Spleen (tissue), 11 donors: ENCODE measurements around the gene PYROXD2. TPM values are rescaled to one million over a fixed set of nuclear protein-coding genes. Genes with fewer than 3 reads are reported as not detected.

Source experiments
- DNase-seq: peaks from one replicate; pipeline ENCODE4 v3.0.0-alpha.2; 2020
- H3K27ac ChIP-seq, 8 donors: fragments of 200-600 bp; sonication (generic) in 7 of 8; 1 replicate in 4 of 8; 2 replicates in 4 of 8; pipeline versions ENCODE4 v1.5.0 to v1.8.0; 2016 to 2021; ENCODE audit warnings: inconsistent platforms in 4 of 8, mild to moderate bottlenecking in 4 of 8, moderate library complexity in 1 of 8
- H3K27me3 ChIP-seq, 7 donors: fragments of 200-600 bp; sonication (generic) in 6 of 7; replicated peaks in 1 of 7; 1 replicate in 4 of 7; 2 replicates in 3 of 7; pipeline versions ENCODE4 v1.5.0 to v1.8.0; 2016 to 2021; ENCODE audit warnings: inconsistent platforms in 3 of 7, mild to moderate bottlenecking in 1 of 7
- H3K36me3 ChIP-seq, 6 donors: fragments of 200-600 bp; sonication (generic) in 5 of 6; 1 replicate in 4 of 6; 2 replicates in 2 of 6; pipeline versions ENCODE4 v1.5.0 to v1.8.0; 2016 to 2021; ENCODE audit warnings: inconsistent platforms in 2 of 6
- H3K4me1 ChIP-seq, 6 donors: fragments of 200-600 bp; sonication (generic) in 5 of 6; 1 replicate in 3 of 6; 2 replicates in 3 of 6; pipeline versions ENCODE4 v1.5.0 to v1.8.0; 2016 to 2021; ENCODE audit warnings: inconsistent platforms in 3 of 6
- H3K4me3 ChIP-seq, 8 donors: fragments of 200-600 bp; sonication (generic) in 7 of 8; 1 replicate in 4 of 8; 2 replicates in 4 of 8; pipeline versions ENCODE4 v1.5.0 to v1.8.0; 2016 to 2021; ENCODE audit warnings: inconsistent platforms in 4 of 8, mild to moderate bottlenecking in 4 of 8, moderate library complexity in 2 of 8
- H3K9me3 ChIP-seq, 8 donors: fragments of 200-600 bp; sonication (generic) in 7 of 8; 1 replicate in 4 of 8; 2 replicates in 4 of 8; pipeline versions ENCODE4 v1.5.0 to v1.8.0; 2016 to 2021; ENCODE audit warnings: inconsistent platforms in 4 of 8
- CTCF ChIP-seq, 11 experiments: fragments of 200-600 bp in 7 of 11; fragments of 450-650 bp in 4 of 11; sonication (generic) in 4 of 11; IDR thresholded peaks in 8 of 11; conservative IDR thresholded peaks in 3 of 11; 1 replicate in 7 of 11; 2 replicates in 4 of 11; pipeline versions ENCODE4 v1.4.0 to v1.8.0; 2016 to 2021; ENCODE audit warnings: antibody characterized with exemption in 11 of 11, inconsistent platforms in 4 of 11, mild to moderate bottlenecking in 1 of 11
- POLR2A ChIP-seq, 3 donors: fragments of 450-650 bp; IDR thresholded peaks; one replicate each; pipeline ENCODE4 v1.5.1; 2017; ENCODE audit warnings: antibody characterized with exemption in 3 of 3, mild to moderate bottlenecking in 1 of 3
- POLR2AphosphoS5 ChIP-seq, 3 donors: sonication (generic); formaldehyde crosslinking; IDR thresholded peaks; one replicate each; pipeline ENCODE4 v1.5.1; 2017; ENCODE audit warnings: antibody characterized with exemption in 3 of 3
- WGBS, 5 donors: extraction: QIAGEN DNeasy Blood & Tissue Kit in 3 of 5; methylation state at CpG; one replicate each; pipeline versions ENCODE4 v1.1.5 to v1.1.7; 2013 to 2018; 5-methylcytosine and 5-hydroxymethylcytosine counted together
- intact Hi-C: fragments of 100-400 bp; cut with DNase I; formaldehyde crosslinking; loops from one replicate; pipeline ENCODE4 v1.15.0; 2023; ENCODE audit warnings: low total_unique reads
- polyA plus RNA-seq, 3 donors: library from polyadenylated mRNA; stranded (reverse); fragments of 200-250 nt; gene quantifications; one replicate each; pipeline ENCODE4 v1.2.1, GENCODE V29; 2013
- total RNA-seq, 7 donors: library from RNA; depleted of rRNA in 3 of 7; stranded (reverse); fragments of >200 nt in 3 of 7; fragmentation: NEBNext Ultra II Directional in 4 of 7; extraction: Animal tissue kit (Norgen Biotek cat#: 25700) in 4 of 7; gene quantifications; one replicate each; pipeline versions ENCODE4 v1.1.0 to v1.2.1, GENCODE V29; 2016 to 2021
- donor health status: healthy with polysubstance abuse.
- donor health status: DM: no; HTN: no; CAD: no; lungs with moderate emphysema.
- donor health status: DM: no; HTN: no; CAD: no.
- donor health status: Bipolar disorder and iron deficiency.
- donor health status: healthy.
- donor health status: DM: no; HTN: no; CAD: no.
- donor health status: DM: yes; HTN: yes; CAD: no.

PYROXD2 gene
- total and polyA plus RNA-seq, 10 donors, result 4.7 to 26.0 (median 11.6) TPM

- DNase-seq, result no peak
- intact Hi-C loops, result no loop called here
- WGBS, 5 donors, result 78 to 92% (median 85%) methylated on average over 2 of the region's 2 CpGs
- peaks cover 0 to 39% (median 9%) of the 10 kb centered on the region in 7 donors for H3K27me3 ChIP-seq
- no peaks in the 10 kb centered on the region for H3K36me3 ChIP-seq
- H3K27ac ChIP-seq, result no peak overlapping the region
- H3K9me3 ChIP-seq, result peaks cover 0 to 9% (median 7%) of the 10 kb centered on the region in 8 donors
- no peak overlapping the region for H3K4me3 ChIP-seq
- TF ChIP-seq POLR2A (IDR thresholded peaks at IDR 0.05), result no peak
- no peak for TF ChIP-seq POLR2AphosphoS5 (IDR thresholded peaks at IDR 0.05)
- TF ChIP-seq CTCF (IDR thresholded peaks at IDR 0.05 in 8 of 11, conservative IDR thresholded peaks at IDR 0.05 in 3 of 11), result no peak
- no peaks in the 10 kb centered on the region for H3K4me1 ChIP-seq
Measured at GRCh38 chr10:98377001-98377400, 38.0 kb downstream of the PYROXD2 start.

GRCh38 chr10:98376485-98376884, 38.5 kb downstream of the PYROXD2 start:
- intact Hi-C loops, result no loop called here
- Histone ChIP-seq H3K9me3 (peaks cover 0 to 9% (median 7%) of the 10 kb centered on the region in 8 donors), H3K27me3 (peaks cover 0 to 42% (median 9%) of the 10 kb centered on the region in 7 donors), H3K36me3 (no peaks in the 10 kb centered on the region), H3K27ac (no peak overlapping the region), H3K4me1 (peaks cover 0 to 2% (median under 1%) of the 10 kb centered on the region in 6 donors), H3K4me3 (no peak overlapping the region)
- WGBS, 5 donors, result 48 to 82% (median 65%) methylated on average over 1 of the region's 1 CpG
- TF ChIP-seq POLR2A (IDR thresholded peaks at IDR 0.05) (no peak), CTCF (IDR thresholded peaks at IDR 0.05 in 8 of 11, conservative IDR thresholded peaks at IDR 0.05 in 3 of 11) (no peak), POLR2AphosphoS5 (IDR thresholded peaks at IDR 0.05) (no peak)
- no peak for DNase-seq

- no peak overlapping the region for H3K27ac ChIP-seq
- intact Hi-C loops, result no loop called here
- peaks cover 0 to 9% (median 7%) of the 10 kb centered on the region in 8 donors for H3K9me3 ChIP-seq
- WGBS, 5 donors, result 60 to 71% (median 61%) methylated on average over 8 of the region's 8 CpGs
- H3K4me1 ChIP-seq, result peaks cover 0 to 11% (median 3%) of the 10 kb centered on the region in 6 donors
- H3K4me3 ChIP-seq, result no peak overlapping the region
- no peaks in the 10 kb centered on the region for H3K36me3 ChIP-seq
- TF ChIP-seq POLR2AphosphoS5 (IDR thresholded peaks at IDR 0.05), result no peak
- TF ChIP-seq CTCF (IDR thresholded peaks at IDR 0.05 in 8 of 11, conservative IDR thresholded peaks at IDR 0.05 in 3 of 11), result no peak
- no peak for TF ChIP-seq POLR2A (IDR thresholded peaks at IDR 0.05)
- DNase-seq, result no peak
- H3K27me3 ChIP-seq, result peaks cover 0 to 62% (median 9%) of the 10 kb centered on the region in 7 donors
Measured at GRCh38 chr10:98374217-98374985, 40.6 kb downstream of the PYROXD2 start.

GRCh38 chr10:98373260-98374040, 41.5 kb downstream of the PYROXD2 start:
- Histone ChIP-seq H3K27ac (no peak overlapping the region), H3K27me3 (peaks cover 0 to 64% (median 9%) of the 10 kb centered on the region in 7 donors), H3K4me1 (peaks cover 0 to 11% (median 3%) of the 10 kb centered on the region in 6 donors), H3K4me3 (no peak overlapping the region), H3K9me3 (peaks cover 0 to 9% (median 7%) of the 10 kb centered on the region in 8 donors), H3K36me3 (no peaks in the 10 kb centered on the region)
- no peak for TF ChIP-seq CTCF (IDR thresholded peaks at IDR 0.05 in 8 of 11, conservative IDR thresholded peaks at IDR 0.05 in 3 of 11)
- no peak for TF ChIP-seq POLR2A (IDR thresholded peaks at IDR 0.05)
- TF ChIP-seq POLR2AphosphoS5 (IDR thresholded peaks at IDR 0.05), result no peak
- 59 to 74% (median 65%) methylated on average over 12 of the region's 12 CpGs for WGBS, 5 donors
- intact Hi-C loops, result no loop called here
- no peak for DNase-seq
